Islet precursor cell (in vitro differentiated cells): ENCODE data around the gene POGK.
A peak's percentile ranks its signal among the peaks of the same experiment; 100 is the strongest.
"Not testable (repeated sequence)": the region's sequence is repeated elsewhere in the genome, so short reads cannot be mapped to it uniquely, and the experiment has no call there.

Source experiments
- DNase-seq: peaks from one replicate; pipeline ENCODE4 v3.0.0-alpha.2; 2018

The POGK gene

DNA sequence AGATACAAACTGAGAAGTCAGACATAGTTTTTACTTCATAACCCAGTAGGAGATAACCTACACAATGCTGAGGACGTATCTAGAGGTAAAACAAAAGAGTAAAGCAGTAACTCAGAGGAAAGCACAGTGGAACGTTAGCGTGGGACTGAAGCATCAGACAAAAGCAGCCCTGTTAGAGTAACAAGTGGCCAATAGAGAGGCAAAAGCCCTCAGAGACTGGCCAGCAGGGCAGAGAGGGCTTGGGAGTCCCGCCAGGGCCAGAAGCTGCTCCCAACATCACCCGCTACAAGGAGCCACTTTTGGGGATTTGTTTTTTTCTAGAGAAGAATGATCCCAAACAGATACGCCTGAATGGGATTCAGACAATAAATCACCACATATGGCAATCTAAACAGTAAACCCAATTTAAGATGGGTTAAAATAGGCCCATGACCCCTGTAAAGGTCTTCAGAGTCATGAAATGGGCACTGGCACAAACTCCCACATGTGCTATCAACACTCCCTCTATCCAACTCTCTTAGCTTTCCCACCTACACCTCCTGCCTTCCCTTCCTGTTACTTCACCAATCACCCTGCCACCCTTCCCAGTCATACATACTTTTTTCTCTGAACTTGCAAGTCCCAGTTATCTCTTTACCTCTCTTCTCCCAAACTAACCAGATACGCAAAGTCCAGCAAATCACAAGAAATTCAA, 19.6 kb downstream of the POGK start:
- no peak for DNase-seq

- no peak for DNase-seq
These were observed 20.3 kb downstream of the POGK start for GRCh38 chr1:166859597-166859996.

- no peak for DNase-seq
These were observed 26.7 kb downstream of the POGK start for GRCh38 chr1:166865926-166866325.

DNA sequence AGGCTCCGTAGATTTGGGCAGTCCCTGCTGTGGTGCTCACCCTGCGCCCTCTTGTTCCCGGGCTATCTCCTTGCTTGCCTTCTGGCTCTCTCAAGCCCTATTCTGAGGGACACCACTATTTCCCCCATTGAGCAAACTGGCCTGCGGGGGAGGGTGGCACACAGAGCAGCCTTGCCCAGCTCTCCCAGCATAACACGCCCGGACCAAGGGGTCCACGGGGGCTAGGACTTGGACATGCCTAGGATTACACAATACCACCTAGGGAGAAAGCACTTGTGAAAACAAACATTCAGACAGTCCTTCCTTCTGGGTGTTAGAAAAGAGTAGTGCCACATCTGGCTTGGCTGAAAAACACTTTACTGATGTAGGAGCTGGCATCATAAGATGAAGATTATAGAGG, 29.4 kb downstream of the POGK start:
- DNase-seq: no peak

DNA sequence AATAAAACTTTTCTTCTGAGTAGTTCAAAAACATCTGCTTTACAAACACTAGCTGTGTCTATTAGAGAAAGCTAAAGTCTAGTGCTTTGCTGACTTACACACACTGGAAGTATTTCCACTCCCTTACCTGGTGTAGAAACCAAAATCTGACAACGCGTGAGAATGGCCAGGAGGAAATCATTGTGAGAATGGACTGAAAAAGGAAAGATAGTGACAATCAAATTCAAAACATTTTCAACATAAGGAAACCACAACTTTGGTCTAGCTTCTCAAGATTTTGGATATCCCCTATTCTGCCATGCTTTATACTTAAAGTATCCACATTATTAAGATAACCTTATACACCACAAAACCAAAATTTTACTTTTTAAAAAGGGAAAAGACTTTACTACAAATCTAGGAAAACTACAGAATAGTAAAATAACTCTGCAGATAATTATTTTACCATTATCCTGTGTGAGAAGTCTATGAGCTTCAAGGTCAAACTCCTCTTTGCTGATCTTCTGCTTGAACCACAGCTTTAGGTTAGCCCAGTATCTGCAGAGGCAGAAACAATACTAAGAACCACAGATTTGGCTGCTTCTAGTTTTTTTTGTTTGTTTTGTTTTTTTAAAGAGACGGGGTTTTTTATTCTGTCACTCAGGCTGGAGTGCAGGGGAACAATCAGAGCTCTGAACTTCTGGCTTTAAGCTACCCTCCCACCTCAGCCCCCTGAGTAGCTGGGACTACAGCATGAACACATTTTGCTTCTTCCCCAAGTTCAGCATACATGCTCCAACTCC, 30.2 kb downstream of the POGK start:
- no peak for DNase-seq

DNA sequence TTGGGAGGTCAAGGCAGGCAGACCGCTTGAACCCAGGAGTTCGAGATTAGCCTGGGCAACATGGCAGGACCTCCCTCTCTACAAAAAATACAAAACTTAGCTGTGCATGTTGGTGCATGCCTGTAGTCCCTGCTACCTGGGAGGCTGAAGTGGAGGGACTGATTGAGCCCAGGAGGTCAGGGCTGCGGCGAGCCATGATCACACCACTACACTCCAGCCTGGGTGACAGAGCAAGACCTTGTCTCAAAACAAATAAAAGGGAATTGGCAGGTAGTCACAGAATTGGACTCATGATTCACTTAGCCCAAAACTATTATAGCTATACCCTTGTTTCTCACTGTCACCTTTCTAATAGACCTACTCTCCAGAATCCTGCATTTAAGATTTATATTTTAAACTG, 31.3 kb downstream of the POGK start:
- no peak for DNase-seq

DNA sequence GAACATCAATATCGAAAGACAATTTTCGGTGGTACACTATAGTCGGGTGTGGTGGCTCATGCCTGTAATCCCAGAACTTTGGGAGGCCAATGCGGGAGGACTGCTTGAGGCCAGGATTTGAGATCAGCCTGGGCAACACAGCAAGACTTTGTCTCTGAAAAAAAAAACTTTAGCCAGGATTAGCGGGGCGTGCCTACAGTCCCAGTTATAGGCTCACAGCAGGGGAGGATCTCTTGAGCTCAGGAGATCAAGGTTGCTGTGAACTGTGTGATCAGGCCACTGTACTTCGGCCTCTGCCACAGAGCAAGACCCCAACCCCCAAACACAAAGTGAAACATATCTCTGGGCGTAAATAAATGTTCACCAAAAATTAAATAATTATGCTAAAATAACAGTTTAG, 35.2 kb downstream of the POGK start:
- DNase-seq: no peak

DNA sequence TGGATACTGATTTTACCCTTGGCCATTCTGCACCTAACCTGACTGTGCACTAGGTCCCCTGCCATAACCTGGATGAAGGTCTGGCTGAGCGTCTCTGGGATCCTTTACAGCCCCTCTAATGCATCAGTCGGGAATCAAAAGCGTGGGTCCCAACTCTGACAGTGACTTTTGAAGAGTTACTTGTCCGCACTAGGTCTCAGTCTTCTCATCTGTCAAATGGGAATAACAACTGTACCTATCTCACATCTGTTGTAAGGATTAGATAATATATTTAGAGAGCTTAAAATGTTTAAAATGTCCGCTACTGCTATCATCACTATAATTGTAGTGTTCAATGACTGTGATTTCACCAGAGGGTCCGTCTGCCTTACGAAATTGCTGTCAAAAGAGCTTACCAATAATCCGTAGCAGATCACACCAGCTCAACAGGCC, 36.0 kb downstream of the POGK start:
- DNase-seq: no peak

GRCh38 chr1:166875734-166876539, 36.7 kb downstream of the POGK start, which contains the start of gene TADA1:
TADA1 (minus strand) TSS chr1:166876264; CDS start chr1:166876233, 31 bp downstream.
- peak; percentile 99 for DNase-seq

DNA sequence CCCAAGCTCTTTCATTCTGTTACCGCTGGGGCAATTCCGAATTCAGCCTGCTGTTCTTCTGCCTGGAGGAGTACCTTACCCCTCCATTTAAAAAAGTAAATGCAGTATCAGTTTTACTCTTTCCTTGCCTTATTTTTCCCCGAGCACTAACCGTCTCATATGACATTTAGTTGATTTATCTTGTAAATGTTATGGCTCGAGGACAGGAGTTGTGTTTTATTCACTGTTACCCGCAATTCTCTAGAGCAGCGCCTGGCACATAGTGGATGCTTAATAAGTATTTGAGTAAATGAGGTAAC, 37.2 kb downstream of the POGK start:
- no peak for DNase-seq

DNA sequence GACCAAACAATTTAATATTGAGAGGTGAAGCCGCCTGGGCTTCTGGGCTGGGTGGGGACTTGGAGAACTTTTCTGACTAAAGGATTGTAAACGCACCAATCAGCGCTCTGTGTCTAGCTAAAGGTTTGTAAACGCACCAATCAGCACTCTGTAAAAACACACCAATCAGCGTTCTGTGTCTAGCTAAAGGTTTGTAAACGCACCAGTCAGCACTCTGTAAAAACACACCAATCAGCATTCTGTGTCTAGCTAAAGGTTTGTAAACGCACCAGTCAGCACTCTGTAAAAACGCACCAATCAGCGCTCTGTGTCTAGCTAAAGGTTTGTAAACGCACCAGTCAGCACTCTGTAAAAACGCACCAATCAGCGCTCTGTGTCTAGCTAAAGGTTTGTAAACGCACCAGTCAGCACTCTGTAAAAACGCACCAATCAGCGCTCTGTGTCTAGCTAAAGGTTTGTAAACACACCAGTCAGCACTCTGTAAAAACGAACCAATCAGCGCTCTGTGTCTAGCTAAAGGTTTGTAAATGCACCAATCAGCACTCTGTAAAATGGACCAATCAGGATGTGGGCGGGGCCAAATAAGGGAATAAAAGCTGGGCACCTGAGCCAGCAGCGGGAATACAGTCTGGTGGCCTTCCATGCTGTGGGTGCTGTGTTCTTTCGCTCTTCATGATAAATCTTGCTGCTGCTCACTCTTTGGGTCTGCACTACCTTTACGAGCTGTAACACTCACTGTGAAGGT, 39.1 kb downstream of the POGK start:
- DNase-seq: not testable (repeated sequence)

DNA sequence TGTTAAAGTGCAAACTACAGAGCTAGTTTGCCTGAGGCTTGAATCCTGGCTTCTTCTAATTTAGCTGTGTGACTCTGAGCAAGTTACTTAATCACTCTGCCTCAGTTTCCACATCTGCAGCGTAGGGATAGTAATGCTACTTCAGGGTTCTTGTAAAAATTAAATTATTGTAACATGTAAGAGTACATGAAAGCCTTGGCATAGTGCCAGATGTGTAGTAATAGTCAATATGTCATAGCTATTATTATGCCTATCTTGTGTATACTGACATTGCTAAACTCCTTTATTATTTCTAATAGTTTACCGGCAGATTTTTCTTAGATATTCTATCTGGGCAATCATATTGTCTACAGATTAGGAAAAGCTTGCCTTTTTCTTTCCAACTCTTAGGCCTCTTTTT, 43.6 kb downstream of the POGK start:
- DNase-seq: no peak

DNA sequence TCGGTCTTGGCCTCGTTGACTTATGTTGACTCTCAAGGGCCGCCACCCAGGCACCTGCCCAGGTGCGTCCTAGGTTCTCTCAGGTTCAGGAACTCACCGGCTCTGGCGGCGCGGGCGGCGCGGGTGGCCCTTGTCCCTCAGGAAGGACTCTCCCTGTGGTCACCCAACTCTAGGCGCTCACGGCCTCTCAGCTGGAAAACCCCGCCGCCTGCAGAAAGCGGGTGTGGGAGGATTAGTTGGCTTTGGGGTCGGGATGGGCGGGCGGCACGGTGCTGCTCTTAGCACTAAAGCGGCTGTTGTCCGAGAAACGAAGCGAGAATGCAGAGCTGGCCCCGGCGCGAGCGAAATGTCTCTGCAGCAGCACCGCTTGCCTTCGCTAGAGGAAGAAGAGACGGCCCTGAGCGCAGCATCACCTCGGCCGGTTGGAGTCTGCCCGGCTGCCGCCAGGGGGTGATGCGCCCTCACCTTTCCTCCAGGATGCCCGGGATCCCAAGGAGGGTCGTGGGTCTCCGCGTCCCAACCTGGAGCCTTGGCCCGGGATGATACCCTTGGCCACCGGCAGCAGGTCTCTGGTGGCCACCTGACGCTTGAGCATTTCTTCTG, 44.9 kb downstream of the POGK start:
- peak; percentile 89 for DNase-seq

DNA sequence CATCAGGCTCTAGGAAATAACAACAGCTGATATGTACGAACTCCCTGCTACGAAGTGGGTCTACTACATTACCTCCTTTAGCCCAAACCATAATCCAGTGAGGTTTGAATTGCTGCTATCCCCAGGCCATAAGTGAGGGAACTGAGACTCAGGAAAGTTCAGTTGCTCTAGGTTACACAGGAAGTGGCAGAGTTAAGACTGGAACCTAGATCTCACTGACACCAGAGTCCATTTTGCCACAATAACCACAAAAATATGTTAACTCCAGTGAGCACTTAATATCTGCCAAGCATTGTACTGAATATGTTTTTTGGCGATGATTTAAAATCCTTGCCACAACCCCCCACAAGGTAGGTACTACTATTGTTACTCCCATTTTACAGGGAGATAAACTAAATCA, 45.7 kb downstream of the POGK start:
- DNase-seq: no peak

DNA sequence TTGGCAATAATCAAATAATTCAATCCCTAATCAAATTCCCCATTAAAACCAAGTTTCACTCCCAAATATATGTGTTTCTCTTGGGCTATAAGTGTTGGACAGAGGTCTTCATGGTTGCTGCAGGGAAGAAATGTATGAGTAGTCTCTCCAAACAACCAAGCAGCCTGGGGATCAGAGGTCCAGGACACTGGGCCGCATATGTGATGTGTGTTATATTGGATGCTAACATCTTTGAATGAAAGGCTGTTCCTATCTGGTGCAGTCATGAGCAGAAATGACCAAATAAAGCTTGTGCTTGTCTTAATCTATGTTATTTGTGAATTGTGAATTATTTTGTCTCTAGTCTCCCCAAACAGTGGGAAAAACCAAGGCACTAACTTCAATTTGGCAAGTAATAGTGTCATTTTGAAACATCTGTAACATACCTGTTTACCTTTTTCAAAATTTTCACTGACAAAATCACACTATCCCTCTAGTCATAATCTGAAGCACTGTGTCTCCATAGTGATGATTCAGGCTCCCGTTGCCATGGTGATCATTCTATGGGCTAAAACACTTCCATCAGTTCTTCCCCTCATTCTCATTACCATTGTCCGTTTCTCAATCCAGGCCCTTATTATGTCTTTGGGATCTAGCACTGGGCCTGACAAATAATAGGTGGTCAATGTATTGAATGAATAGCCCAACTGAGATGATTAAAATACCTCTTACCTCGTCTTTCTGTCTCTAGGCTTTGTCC, 49.3 kb downstream of the POGK start:
- no peak for DNase-seq

GRCh38 chr1:166889776-166890175, 50.5 kb downstream of the POGK start:
- DNase-seq: no peak

DNA sequence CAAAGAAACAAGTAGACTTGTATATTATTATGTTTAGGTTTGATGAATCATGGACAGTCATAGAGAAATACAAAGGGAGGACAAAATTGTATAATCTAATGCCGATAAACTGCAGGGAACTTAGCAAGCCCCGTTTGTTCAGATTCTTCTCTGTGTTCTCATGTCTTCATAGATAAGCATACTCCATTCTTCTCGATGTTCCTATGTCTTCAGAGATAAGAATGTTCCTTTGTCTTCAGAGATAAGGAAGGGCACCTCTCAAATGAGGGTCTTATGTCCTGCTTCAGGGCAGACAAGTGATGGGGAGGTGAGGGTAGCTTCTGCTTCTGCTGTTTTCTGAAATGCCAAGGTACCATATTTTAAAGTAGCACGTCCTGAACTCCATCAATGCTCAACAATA, 56.5 kb downstream of the POGK start:
- no peak for DNase-seq

GRCh38 chr1:166899769-166900168, 60.5 kb downstream of the POGK start:
- DNase-seq: no peak

GRCh38 chr1:166900987-166901386, 61.7 kb downstream of the POGK start:
- no peak for DNase-seq

GRCh38 chr1:166902279-166902678, 63.0 kb downstream of the POGK start:
- no peak for DNase-seq

- DNase-seq: no peak
These were observed 64.0 kb downstream of the POGK start for GRCh38 chr1:166903232-166903631.

- DNase-seq: no peak
These were observed 65.9 kb downstream of the POGK start for GRCh38 chr1:166905136-166905535.
